ENCODE data around the gene GLA. TPM values are rescaled to one million over a fixed set of nuclear protein-coding genes. Genes with fewer than 3 reads are reported as not detected.

The GLA gene
- total and polyA plus RNA-seq, 9 donors = 14.5 to 21.0 (median 16.8) TPM

DNA sequence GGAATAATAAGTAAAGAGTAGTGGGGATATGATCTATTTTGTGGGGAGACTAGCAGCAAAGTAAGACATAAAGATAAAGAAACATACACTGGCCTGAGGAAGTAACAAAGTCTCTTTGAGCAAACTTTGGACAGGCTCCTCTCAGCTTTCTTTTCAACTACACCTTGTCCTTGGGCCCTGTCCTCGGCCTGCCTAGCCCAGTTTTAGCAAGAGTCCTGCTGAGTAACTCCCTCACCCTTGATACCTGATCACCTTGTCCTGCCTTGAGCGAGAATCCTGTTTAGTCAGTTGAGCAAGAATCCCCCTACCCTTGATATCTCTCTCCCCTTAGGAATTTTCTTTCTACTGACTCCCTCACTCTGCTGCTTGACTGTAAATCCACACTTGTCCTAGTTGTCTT lies 11.8 kb upstream of the GLA start:
- peaks cover 4% of the 10 kb centered on the region for H3K4me1 ChIP-seq (ENCODE audit: control insufficient read depth, insufficient read depth, low read length)
- no peak overlapping the region for H3K4me3 ChIP-seq (ENCODE audit: low read length)
- peaks cover 7% of the 10 kb centered on the region for H3K36me3 ChIP-seq (ENCODE audit: control insufficient read depth, insufficient read depth, low read length)
- no peaks in the 10 kb centered on the region for H3K9me3 ChIP-seq (replicated peaks; ENCODE audit: control insufficient read depth, low read depth, low read length)
- 82% methylated on average over 2 of the region's 2 CpGs for WGBS (ENCODE audit: insufficient coverage)
- peaks cover 17% of the 10 kb centered on the region for H3K27me3 ChIP-seq (ENCODE audit: control insufficient read depth, insufficient read depth, low read length)
- DNase-seq = no peak
- no peak overlapping the region for H3K27ac ChIP-seq (ENCODE audit: low read length)

DNA sequence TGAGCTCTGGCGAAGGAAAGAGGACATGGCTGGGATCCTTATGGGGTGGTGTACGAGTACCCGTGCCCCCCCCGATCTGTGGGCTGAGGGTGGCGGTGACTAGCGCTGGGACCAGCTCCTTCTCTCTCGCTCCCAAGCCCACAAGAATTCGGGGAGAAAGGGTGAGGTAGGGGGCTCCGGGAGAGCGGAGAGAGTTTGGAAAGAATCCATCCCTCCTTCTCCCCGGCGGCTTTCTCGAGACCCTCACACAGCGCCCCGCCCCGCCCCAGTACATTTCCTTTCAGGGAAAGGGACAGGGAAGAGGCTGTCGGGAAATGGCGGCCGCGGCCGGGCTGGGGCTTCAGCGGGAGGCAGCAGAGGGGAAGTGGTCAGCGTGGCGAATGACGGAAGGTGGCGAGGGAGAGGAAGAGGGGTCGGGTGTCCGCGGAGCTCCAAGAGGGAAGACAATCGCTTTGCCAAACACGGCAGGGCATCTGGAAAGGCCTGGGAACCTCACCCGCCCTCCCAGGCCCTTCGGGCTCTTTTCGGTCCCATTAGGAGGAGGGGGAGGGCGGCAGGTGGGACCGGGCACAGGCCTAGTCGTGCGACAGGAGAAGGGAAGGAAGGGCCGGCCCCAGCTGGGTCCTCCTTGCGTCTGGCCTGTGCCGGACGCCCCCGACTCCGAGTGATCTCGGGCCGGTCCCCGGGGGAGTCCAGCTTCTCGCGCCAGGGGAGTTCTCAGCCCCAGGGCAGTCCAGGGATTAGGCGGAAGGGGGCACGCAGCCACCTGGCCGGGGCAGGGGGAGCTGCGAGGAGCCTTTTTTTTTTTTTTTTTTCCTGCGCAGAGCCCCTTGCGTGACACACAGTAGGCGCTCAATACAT lies 10.5 kb upstream of the GLA start:
- H3K27ac ChIP-seq (ENCODE audit: low read length) = peak overlapping the region; percentile 91
- no peaks in the 10 kb centered on the region for H3K9me3 ChIP-seq (replicated peaks; ENCODE audit: control insufficient read depth, low read depth, low read length)
- H3K4me3 ChIP-seq (ENCODE audit: low read length) = peak overlapping the region; percentile 70
- peaks cover 4% of the 10 kb centered on the region for H3K4me1 ChIP-seq (ENCODE audit: control insufficient read depth, insufficient read depth, low read length)
- DNase-seq = peak; percentile 75
- H3K27me3 ChIP-seq (ENCODE audit: control insufficient read depth, insufficient read depth, low read length) = peaks cover 17% of the 10 kb centered on the region
- 17% methylated on average over 35 of the region's 56 CpGs for WGBS (ENCODE audit: insufficient coverage)
- H3K36me3 ChIP-seq (ENCODE audit: control insufficient read depth, insufficient read depth, low read length) = peaks cover 4% of the 10 kb centered on the region

DNA sequence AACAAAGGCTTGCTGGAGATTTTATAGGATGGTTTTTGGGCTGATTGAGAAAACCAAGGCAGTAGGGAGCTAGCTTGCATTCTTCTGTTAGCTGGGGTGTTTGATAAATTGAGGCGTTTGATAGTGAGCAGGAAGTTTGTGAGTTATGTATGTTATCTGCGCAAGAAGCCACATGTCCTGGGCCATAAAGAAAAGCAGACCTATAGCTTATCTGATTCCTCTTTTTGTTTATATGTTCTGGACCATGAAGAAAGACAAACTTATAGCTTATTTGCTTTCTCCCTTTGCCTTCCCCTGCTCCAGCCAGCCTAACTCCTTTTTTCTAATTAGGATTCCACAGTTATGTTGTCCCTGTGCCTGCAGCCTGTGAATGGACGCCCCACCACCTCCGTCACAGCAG lies 9.5 kb upstream of the GLA start:
- 17% methylated on average over 1 of the region's 4 CpGs for WGBS (ENCODE audit: insufficient coverage)
- H3K9me3 ChIP-seq (replicated peaks; ENCODE audit: control insufficient read depth, low read depth, low read length) = no peaks in the 10 kb centered on the region
- peaks cover 9% of the 10 kb centered on the region for H3K36me3 ChIP-seq (ENCODE audit: control insufficient read depth, insufficient read depth, low read length)
- DNase-seq = no peak
- H3K27ac ChIP-seq (ENCODE audit: low read length) = no peak overlapping the region
- no peak overlapping the region for H3K4me3 ChIP-seq (ENCODE audit: low read length)
- H3K4me1 ChIP-seq (ENCODE audit: control insufficient read depth, insufficient read depth, low read length) = peaks cover 4% of the 10 kb centered on the region
- H3K27me3 ChIP-seq (ENCODE audit: control insufficient read depth, insufficient read depth, low read length) = peaks cover 17% of the 10 kb centered on the region

DNA sequence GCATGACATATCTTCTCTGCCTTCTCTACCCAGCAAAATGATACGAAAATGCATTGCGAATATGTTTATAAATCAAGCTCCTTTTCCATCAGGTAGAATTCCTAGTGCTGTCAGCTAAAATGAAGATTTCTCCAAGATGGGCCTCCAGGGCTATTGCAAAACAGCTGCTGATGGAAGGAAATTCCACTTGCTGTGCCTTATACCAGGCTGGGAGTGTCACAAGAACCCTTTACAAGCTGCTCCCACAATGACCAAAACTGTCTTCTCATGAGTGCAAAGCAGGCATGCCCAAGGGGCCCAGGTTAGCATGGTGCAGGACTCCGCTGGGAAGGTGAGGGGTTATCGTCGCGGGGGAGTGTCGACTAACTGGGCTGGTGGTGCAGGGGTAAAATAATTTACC lies 9.0 kb upstream of the GLA start:
- Histone ChIP-seq H3K4me1 (ENCODE audit: control insufficient read depth, insufficient read depth, low read length) (peaks cover 4% of the 10 kb centered on the region), H3K36me3 (ENCODE audit: control insufficient read depth, insufficient read depth, low read length) (peaks cover 11% of the 10 kb centered on the region), H3K27me3 (ENCODE audit: control insufficient read depth, insufficient read depth, low read length) (peaks cover 18% of the 10 kb centered on the region), H3K27ac (ENCODE audit: low read length) (no peak overlapping the region), H3K4me3 (ENCODE audit: low read length) (no peak overlapping the region), H3K9me3 (replicated peaks; ENCODE audit: control insufficient read depth, low read depth, low read length) (no peaks in the 10 kb centered on the region)
- 86% methylated on average over 7 of the region's 7 CpGs for WGBS (ENCODE audit: insufficient coverage)
- DNase-seq = no peak

DNA sequence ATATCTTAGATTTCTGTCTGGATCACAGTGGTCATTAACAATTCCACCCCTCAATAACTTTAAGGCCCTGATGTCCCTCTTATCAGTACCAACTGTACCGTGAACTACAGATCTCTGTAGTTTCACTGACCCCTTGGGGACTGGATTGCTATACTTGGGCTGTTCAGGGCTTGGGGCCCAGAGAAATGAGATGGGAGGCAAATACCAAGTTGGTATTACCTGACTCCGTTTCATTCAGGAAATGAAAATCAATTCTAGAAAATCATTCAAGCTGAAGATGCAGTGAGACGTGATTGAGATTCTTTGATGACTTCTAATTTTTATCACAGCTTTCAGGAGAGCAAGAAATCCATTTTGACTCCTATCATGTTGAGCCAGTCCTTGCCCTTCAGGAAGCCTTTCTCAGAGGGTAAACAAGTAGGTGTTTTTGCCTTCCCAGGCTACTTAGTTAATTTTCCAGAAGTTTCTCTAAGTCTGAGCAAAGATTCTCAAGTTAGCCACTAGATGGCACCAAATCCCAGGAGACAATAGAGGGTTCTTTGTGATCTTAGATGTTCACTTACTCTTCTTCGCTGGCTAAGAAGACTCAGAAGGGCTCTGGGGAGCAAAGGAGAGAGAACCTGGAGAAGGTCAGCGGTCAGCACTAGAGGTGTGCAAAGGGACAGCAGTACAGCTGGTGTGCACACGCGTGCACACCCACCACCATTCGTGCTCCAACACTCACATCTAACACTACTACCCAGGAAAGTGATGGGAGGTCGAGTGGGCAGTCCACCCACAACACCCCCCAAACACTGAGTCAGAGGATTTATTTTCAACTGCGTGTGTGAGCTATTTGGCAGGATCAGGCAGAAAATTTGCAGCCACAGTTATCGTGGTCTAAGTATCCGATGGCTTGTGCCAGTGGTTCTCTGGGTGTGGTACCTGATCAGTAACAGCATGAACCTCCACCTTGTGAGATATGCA lies 7.7 kb upstream of the GLA start:
- Histone ChIP-seq H3K9me3 (replicated peaks; ENCODE audit: control insufficient read depth, low read depth, low read length) (no peaks in the 10 kb centered on the region), H3K36me3 (ENCODE audit: control insufficient read depth, insufficient read depth, low read length) (peaks cover 11% of the 10 kb centered on the region), H3K27me3 (ENCODE audit: control insufficient read depth, insufficient read depth, low read length) (peaks cover 18% of the 10 kb centered on the region), H3K4me1 (ENCODE audit: control insufficient read depth, insufficient read depth, low read length) (peaks cover 4% of the 10 kb centered on the region), H3K4me3 (ENCODE audit: low read length) (no peak overlapping the region), H3K27ac (ENCODE audit: low read length) (peak overlapping the region; percentile 69)
- no CpG with 5 or more reads among the region's 12 CpGs for WGBS (ENCODE audit: insufficient coverage)
- peak; percentile 84 for DNase-seq

DNA sequence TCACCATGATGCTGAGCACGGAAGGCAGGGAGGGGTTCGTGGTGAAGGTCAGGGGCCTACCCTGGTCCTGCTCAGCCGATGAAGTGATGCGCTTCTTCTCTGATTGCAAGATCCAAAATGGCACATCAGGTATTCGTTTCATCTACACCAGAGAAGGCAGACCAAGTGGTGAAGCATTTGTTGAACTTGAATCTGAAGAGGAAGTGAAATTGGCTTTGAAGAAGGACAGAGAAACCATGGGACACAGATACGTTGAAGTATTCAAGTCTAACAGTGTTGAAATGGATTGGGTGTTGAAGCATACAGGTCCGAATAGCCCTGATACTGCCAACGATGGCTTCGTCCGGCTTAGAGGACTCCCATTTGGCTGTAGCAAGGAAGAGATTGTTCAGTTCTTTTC lies 4.3 kb upstream of the GLA start:
- peaks cover 14% of the 10 kb centered on the region for H3K27me3 ChIP-seq (ENCODE audit: control insufficient read depth, insufficient read depth, low read length)
- peaks cover 7% of the 10 kb centered on the region for H3K36me3 ChIP-seq (ENCODE audit: control insufficient read depth, insufficient read depth, low read length)
- H3K9me3 ChIP-seq (replicated peaks; ENCODE audit: control insufficient read depth, low read depth, low read length) = no peaks in the 10 kb centered on the region
- WGBS (ENCODE audit: insufficient coverage) = 88% methylated on average over 9 of the region's 10 CpGs
- peaks cover 6% of the 10 kb centered on the region for H3K4me1 ChIP-seq (ENCODE audit: control insufficient read depth, insufficient read depth, low read length)
- no peak overlapping the region for H3K4me3 ChIP-seq (ENCODE audit: low read length)
- H3K27ac ChIP-seq (ENCODE audit: low read length) = no peak overlapping the region
- no peak for DNase-seq

DNA sequence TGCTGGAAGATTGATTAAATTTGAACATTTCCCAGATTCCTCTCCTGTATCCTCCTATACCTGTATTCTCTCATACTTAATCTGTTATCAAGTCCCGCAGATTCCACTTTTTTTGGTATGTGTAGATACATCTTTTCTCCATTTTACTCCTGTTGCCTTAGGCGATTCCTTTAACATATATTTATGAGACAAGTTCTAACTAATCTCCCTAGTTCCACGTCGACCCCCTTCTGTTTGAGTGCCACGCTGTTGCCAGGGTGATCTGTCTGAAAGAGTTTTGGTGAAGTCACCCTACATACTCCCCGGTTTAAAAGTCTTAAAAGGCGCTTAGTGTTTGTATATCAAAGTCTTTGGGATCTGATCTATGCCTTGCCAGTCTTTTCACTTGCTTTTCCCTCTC lies 2.7 kb upstream of the GLA start:
- no CpG with 5 or more reads among the region's 7 CpGs for WGBS (ENCODE audit: insufficient coverage)
- no peak overlapping the region for H3K27ac ChIP-seq (ENCODE audit: low read length)
- H3K36me3 ChIP-seq (ENCODE audit: control insufficient read depth, insufficient read depth, low read length) = peaks cover 7% of the 10 kb centered on the region
- DNase-seq = no peak
- H3K27me3 ChIP-seq (ENCODE audit: control insufficient read depth, insufficient read depth, low read length) = peaks cover 7% of the 10 kb centered on the region
- H3K9me3 ChIP-seq (replicated peaks; ENCODE audit: control insufficient read depth, low read depth, low read length) = no peaks in the 10 kb centered on the region
- peaks cover 4% of the 10 kb centered on the region for H3K4me1 ChIP-seq (ENCODE audit: control insufficient read depth, insufficient read depth, low read length)
- no peak overlapping the region for H3K4me3 ChIP-seq (ENCODE audit: low read length)

DNA sequence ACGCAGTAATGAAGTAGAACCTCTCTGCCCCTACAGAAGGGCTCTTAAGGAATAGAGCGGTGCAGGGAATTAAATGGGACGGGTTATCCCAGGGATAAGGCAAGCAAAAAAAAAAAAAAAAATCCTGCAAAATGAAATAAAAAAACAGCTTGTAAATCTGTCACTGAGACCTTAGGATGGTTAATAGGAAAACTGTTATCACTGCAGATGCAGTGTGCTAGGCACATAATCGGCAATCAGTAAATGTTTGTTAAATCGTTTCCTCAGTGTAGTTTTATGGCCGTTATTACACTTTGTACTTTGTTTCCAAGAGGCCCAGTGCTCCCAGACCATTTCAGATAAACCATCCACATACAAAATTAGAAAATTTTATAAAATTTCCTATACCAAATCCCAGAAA lies 1.3 kb upstream of the GLA start:
- Histone ChIP-seq H3K27ac (ENCODE audit: low read length) (peak overlapping the region; percentile 96), H3K4me1 (ENCODE audit: control insufficient read depth, insufficient read depth, low read length) (peaks cover 4% of the 10 kb centered on the region), H3K9me3 (replicated peaks; ENCODE audit: control insufficient read depth, low read depth, low read length) (no peaks in the 10 kb centered on the region), H3K36me3 (ENCODE audit: control insufficient read depth, insufficient read depth, low read length) (peaks cover 7% of the 10 kb centered on the region), H3K27me3 (ENCODE audit: control insufficient read depth, insufficient read depth, low read length) (peaks cover 7% of the 10 kb centered on the region), H3K4me3 (ENCODE audit: low read length) (peak overlapping the region; percentile 52)
- no peak for DNase-seq
- no CpG with 5 or more reads among the region's 6 CpGs for WGBS (ENCODE audit: insufficient coverage)

DNA sequence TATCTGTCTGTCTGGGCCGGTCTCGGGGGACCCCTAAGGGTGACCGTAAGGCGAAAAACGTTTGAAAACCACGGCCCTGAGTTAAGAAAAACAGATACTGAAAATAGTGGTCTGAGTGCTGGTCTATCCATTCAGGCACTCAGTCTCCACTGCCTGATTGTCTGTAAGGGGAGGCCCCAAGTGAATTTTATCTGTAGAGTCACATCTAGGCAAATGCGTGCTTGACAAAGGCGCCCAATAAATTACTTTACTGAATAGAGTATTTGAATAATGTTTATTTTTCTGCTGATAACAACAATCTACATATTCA lies 762 bp upstream of the GLA start:
- peaks cover 7% of the 10 kb centered on the region for H3K27me3 ChIP-seq (ENCODE audit: control insufficient read depth, insufficient read depth, low read length)
- H3K4me1 ChIP-seq (ENCODE audit: control insufficient read depth, insufficient read depth, low read length) = peaks cover 4% of the 10 kb centered on the region
- DNase-seq = no peak
- peak overlapping the region; percentile 52 for H3K4me3 ChIP-seq (ENCODE audit: low read length)
- WGBS (ENCODE audit: insufficient coverage) = 25% methylated on average over 6 of the region's 8 CpGs
- peak overlapping the region; percentile 96 for H3K27ac ChIP-seq (ENCODE audit: low read length)
- no peaks in the 10 kb centered on the region for H3K9me3 ChIP-seq (replicated peaks; ENCODE audit: control insufficient read depth, low read depth, low read length)
- peaks cover 7% of the 10 kb centered on the region for H3K36me3 ChIP-seq (ENCODE audit: control insufficient read depth, insufficient read depth, low read length)

DNA sequence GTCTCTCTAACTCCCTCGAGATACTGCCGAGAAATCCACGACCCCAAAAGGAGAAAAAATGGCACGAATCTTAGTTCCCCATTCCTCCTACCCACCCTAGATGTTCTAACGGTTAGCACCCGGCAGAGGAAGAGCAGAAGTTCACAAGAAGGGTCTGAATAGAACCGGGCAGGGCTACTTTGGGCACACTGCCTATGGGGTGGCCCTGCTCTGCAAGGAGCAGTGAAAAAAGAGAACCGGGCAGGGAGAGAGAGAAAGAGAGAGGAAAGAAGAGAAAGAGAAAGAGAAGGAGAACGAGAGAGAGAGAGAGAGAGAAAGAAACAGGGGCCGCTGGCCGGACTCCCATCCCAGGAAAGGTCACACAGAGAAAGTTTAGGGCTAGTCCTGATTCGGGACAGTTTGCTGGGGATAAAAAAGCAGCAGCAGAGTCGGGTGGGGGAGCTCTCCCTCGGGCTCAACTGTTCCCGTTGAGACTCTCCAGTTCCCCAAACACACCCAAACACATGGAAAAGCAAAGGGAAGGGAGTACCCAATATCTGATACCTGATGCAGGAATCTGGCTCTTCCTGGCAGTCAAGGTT lies 468 bp downstream of the GLA start:
- Histone ChIP-seq H3K4me3 (ENCODE audit: low read length) (peak overlapping the region; percentile 59), H3K4me1 (ENCODE audit: control insufficient read depth, insufficient read depth, low read length) (peaks cover 4% of the 10 kb centered on the region), H3K27me3 (ENCODE audit: control insufficient read depth, insufficient read depth, low read length) (peaks cover 7% of the 10 kb centered on the region), H3K9me3 (replicated peaks; ENCODE audit: control insufficient read depth, low read depth, low read length) (no peaks in the 10 kb centered on the region), H3K27ac (ENCODE audit: low read length) (peak overlapping the region; percentile 94), H3K36me3 (ENCODE audit: control insufficient read depth, insufficient read depth, low read length) (peaks cover 3% of the 10 kb centered on the region)
- 24% methylated on average over 10 of the region's 15 CpGs for WGBS (ENCODE audit: insufficient coverage)
- peak; percentile 37 for DNase-seq
